Ovary (tissue), 3 donors: ENCODE data around the gene ULBP3.

Experiments used
- POLR2A ChIP-seq: fragments of 450-650 bp; IDR thresholded peaks from one replicate; pipeline ENCODE4 v1.6.1; 2017; ENCODE audit warnings: antibody characterized with exemption, mild to moderate bottlenecking, moderate library complexity
- TF ChIP-seq, protein P1 (sequence below), 3 donors: fragments of 450-650 bp in 2 of 3; fragments of 200-600 bp in 1 of 3; IDR thresholded peaks; one replicate each; pipeline versions ENCODE4 v1.5.1 to v1.8.0; 2016 to 2022; ENCODE audit warnings: antibody characterized with exemption in 3 of 3, mild to moderate bottlenecking in 1 of 3
- donor health status: DM: no; HTN: no; CAD: no.

DNA sequence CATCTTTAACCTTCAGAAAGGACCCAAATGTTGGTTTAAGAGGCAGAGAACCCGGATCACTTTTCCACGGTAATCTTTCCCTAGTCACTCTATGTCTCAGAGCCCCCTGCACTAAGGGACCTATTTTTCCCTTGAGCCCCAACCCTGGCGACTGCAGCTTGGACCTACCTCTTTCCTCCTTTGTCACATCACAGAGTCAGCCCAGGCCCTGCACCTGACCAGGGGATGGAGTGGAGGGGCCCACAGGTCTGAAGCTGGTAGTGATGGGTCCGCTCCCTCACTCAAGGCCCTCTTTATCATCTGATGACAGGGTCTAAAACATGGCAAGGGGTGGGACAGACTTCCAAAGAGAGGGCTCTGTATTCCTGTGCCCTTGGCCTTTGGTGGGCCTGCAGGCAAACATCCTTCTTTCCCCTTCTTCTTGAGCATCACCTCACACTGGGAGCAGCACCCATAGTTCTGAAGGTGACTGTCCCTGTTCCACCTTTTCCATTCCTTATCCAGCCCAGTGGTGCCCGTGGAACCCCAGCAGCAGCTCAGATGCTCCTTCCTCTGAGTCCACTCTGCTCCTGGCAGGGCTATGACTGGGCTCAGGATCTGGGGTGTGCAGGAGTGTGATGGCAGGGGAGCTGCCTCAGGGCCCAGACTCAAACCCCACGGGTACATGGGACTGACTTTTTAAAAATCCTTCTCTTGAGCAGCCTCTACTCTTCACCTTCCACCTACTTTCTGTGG, 49.9 kb downstream of the ULBP3 start:
- no peak for TF ChIP-seq POLR2A
- TF ChIP-seq, protein P1, sequence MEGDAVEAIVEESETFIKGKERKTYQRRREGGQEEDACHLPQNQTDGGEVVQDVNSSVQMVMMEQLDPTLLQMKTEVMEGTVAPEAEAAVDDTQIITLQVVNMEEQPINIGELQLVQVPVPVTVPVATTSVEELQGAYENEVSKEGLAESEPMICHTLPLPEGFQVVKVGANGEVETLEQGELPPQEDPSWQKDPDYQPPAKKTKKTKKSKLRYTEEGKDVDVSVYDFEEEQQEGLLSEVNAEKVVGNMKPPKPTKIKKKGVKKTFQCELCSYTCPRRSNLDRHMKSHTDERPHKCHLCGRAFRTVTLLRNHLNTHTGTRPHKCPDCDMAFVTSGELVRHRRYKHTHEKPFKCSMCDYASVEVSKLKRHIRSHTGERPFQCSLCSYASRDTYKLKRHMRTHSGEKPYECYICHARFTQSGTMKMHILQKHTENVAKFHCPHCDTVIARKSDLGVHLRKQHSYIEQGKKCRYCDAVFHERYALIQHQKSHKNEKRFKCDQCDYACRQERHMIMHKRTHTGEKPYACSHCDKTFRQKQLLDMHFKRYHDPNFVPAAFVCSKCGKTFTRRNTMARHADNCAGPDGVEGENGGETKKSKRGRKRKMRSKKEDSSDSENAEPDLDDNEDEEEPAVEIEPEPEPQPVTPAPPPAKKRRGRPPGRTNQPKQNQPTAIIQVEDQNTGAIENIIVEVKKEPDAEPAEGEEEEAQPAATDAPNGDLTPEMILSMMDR (IDR thresholded peaks at IDR 0.05) = no peak
